ENCODE data around the gene DISP1.

DISP1 gene

DNA sequence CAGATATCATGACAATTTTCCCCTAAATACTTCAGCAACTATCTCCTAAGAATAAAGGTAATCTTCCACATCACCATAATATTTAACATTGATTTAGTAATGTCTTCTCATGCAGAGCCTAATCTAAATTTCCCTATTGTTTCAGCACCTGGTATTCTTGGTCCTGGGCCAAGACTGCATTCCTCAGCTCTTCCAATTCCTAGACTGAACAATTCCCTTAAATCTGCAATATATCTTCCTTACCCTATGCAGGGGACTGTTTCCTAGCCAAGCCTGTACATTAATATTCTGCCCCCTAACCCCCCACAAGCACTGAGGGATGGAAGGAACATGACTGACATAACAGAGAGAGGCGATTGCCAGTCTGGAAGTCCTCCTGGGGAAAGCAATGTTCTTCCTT, 28.7 kb upstream of the DISP1 start:
- no peak overlapping the region for H3K4me3 ChIP-seq (ENCODE audit: low read length)
- no peak for DNase-seq (ENCODE audit: low read depth)
- TF ChIP-seq, protein P1, sequence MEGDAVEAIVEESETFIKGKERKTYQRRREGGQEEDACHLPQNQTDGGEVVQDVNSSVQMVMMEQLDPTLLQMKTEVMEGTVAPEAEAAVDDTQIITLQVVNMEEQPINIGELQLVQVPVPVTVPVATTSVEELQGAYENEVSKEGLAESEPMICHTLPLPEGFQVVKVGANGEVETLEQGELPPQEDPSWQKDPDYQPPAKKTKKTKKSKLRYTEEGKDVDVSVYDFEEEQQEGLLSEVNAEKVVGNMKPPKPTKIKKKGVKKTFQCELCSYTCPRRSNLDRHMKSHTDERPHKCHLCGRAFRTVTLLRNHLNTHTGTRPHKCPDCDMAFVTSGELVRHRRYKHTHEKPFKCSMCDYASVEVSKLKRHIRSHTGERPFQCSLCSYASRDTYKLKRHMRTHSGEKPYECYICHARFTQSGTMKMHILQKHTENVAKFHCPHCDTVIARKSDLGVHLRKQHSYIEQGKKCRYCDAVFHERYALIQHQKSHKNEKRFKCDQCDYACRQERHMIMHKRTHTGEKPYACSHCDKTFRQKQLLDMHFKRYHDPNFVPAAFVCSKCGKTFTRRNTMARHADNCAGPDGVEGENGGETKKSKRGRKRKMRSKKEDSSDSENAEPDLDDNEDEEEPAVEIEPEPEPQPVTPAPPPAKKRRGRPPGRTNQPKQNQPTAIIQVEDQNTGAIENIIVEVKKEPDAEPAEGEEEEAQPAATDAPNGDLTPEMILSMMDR (conservative IDR thresholded peaks at IDR 0.05; ENCODE audit: low read depth, low read length), result no peak

DNA sequence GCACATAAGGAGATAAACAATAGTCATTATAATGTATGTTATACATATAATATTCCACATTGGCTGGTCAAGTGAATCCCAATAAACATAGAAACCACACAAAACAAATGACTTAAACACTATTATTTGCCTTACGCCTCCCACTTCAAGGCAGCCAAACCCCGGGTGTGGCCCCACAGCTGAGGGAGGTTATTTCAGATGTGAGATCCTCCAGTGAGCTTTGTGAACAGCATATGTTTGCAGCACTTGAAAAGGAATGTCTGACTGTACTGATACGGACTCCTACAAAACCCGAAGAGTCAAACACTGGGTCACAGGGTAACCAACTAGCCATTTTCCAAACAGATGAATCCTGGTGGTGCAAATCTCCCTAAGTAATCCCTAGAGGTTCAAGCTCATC, 27.1 kb upstream of the DISP1 start:
- no peak overlapping the region for H3K4me3 ChIP-seq (ENCODE audit: low read length)
- TF ChIP-seq, protein P1 (conservative IDR thresholded peaks at IDR 0.05; ENCODE audit: low read depth, low read length), result no peak
- no peak for DNase-seq (ENCODE audit: low read depth)

DNA sequence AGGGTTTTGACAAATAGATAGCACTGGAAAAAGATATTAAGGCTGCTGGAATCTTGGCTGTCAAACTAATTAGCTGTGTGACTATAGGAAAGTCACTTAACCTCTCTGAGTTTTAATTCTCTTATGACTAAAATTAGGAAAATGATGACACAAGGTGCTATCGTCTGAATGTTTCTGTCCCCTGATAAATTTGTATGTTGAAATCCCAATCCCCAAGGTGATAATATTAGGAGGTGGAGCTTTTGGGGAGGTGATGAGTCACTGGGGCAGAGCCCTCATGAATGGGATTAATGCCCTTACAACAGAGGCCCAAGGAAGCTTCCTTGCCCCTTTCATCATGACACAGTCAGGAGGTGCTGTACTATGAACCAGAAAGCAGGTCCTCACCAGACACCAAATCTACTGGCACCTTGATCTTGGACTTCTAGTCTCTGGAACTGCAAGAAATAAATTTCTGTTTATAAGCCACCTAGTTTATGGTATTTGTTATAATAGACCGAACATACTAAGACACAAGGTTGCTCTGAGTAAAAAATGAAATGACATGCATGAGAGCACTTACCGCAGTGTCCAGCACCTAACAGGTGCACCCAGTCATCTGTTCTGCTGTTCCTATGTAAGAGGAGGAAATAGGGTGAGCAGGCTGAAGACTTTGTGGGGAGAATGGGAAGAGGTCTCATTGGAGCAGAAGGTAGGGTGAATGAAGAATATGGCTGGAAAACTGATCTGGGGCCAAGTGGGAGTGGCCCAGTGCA, 26.3 kb upstream of the DISP1 start:
- no peak overlapping the region for H3K4me3 ChIP-seq (ENCODE audit: low read length)
- DNase-seq (ENCODE audit: low read depth), result no peak
- TF ChIP-seq, protein P1 (conservative IDR thresholded peaks at IDR 0.05; ENCODE audit: low read depth, low read length), result no peak

DNA sequence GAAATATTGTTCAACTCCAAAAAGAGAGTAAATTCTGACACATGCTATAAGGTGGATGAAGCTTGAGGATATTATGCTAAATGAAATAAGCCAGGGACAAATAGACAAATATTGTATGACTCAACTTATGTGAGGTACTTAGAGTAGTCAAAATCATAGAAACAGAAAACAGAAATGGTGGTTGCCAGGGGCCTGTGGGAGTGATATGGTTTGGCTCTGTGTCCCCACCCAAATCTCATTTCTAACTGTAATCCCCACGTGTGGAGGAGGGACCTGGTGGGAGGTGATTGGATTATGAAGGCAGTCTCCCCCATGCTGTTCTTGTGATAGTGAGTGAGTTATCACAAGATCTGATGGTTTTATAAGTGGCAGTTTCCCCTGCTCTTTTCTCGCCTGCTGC, 24.7 kb upstream of the DISP1 start:
- TF ChIP-seq, protein P1 (conservative IDR thresholded peaks at IDR 0.05; ENCODE audit: low read depth, low read length), result no peak
- no peak overlapping the region for H3K4me3 ChIP-seq (ENCODE audit: low read length)
- no peak for DNase-seq (ENCODE audit: low read depth)

DNA sequence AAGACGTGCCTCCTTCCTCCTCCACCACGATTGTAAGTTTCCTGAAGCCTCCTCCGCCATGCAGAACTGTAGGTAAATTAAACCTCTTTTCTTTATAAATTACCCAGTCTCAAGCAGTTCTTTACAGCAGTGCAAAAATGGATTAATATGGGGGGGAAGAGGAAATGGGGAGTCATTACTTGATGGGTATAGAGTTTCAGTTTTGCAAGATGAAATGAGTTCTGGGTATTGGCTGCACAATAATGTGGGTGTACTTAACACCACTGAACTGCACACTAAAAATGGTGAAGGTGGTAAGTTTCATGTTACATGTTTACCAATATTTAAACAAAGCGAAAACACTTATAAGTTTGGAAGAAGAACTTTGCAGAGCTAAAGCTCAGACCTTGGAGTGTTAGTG, 24.3 kb upstream of the DISP1 start:
- TF ChIP-seq, protein P1 (conservative IDR thresholded peaks at IDR 0.05; ENCODE audit: low read depth, low read length), result no peak
- no peak overlapping the region for H3K4me3 ChIP-seq (ENCODE audit: low read length)
- no peak for DNase-seq (ENCODE audit: low read depth)

DNA sequence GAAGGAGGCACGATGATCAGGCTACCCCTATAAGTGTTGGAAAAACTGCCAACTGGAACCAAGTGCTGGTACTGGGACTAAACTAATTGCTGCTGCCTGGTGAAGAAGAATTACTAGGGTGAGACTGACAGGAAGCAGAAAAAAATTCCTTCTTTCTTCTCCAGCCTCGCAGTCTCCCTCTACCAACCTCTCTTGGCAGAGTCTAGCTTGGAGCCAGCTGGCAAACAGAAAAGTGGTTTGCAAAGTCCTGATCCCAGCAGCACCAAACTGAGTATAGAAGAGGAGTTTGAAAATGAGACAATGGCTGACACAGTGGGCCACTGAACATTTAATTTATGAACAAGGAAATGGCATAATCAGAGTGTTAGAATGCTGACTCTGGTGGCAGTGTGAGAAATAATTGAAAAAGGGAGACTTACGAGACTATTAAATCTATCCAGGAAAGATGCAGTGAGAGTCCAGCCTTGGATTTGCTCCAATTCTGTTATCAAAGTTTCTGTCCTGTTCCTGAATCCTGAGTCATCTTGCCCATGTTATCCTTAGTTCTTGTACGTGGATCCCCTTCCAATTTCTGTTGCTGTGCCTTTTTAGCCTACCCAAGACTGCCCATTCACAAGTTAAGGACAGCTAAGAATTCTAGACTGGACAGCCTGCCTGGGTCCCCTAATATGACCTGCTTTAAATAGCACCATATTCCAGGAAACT, 23.7 kb upstream of the DISP1 start:
- H3K4me3 ChIP-seq (ENCODE audit: low read length), result no peak overlapping the region
- DNase-seq (ENCODE audit: low read depth), result no peak
- TF ChIP-seq, protein P1 (conservative IDR thresholded peaks at IDR 0.05; ENCODE audit: low read depth, low read length), result no peak

DNA sequence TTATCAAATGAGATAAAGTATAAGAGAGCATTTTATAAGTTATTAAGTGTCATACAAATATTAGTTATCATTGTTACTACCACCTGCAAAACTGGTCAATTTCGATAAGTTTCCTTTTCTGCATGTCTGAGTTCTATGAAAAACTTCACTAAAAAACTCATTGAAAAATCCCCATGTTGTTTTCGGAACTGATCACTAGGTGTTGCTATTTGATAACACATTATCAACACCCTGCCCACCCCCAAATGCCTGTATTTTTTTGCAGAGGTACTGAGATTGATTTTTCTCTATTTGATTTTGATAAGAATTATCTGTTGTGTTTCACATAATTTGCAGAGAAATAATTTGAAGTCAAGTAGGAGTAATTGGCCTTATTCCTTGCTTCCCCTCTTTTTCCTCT, 22.1 kb upstream of the DISP1 start:
- TF ChIP-seq, protein P1 (conservative IDR thresholded peaks at IDR 0.05; ENCODE audit: low read depth, low read length), result peak; percentile 52
- no peak for DNase-seq (ENCODE audit: low read depth)
- H3K4me3 ChIP-seq (ENCODE audit: low read length), result no peak overlapping the region
